HG03565 (cell line): ENCODE data around the gene FSTL1.

Experiments
- ATAC-seq: cut with Tn5 transposase; IDR thresholded peaks from one replicate; pipeline ENCODE4 v1.9.1; 2021; ENCODE audit warnings: mild to moderate bottlenecking, moderate library complexity; ENCODE audit not compliant: unreplicated experiment

The FSTL1 gene

DNA sequence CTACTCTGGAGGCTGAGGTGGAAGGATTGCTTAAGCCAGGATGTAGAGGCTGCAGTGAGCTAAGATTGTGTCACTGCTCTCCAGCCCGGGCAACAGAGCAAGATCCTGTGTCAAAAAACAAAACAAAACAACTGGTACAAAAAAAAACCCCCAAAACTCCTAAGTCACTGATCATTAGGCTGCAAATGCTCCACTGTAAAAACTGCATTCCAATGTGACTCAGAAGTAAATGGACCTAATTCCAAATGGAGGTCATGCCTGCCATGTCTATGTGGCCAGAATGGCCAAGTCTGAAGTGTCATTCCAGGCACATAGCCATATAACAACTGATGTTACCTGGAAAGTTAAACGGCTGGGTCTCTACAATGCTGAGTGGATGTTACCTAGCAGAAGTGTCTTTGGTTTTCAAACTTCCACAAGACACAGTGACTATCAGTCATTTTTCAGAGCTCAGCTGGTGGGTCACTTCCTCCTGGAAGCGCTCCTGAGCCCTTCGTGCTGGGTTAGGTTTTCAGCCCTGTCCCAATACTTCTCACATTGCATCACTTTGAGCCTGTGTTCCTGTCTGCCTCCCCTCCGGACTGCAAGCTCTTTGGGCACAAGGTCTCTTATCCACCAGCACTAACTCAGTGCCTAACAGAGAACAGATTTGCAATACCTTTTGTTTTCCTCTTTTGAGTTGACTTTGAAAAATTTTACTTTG lies 10.6 kb downstream of the FSTL1 start:
- ATAC-seq: no peak

DNA sequence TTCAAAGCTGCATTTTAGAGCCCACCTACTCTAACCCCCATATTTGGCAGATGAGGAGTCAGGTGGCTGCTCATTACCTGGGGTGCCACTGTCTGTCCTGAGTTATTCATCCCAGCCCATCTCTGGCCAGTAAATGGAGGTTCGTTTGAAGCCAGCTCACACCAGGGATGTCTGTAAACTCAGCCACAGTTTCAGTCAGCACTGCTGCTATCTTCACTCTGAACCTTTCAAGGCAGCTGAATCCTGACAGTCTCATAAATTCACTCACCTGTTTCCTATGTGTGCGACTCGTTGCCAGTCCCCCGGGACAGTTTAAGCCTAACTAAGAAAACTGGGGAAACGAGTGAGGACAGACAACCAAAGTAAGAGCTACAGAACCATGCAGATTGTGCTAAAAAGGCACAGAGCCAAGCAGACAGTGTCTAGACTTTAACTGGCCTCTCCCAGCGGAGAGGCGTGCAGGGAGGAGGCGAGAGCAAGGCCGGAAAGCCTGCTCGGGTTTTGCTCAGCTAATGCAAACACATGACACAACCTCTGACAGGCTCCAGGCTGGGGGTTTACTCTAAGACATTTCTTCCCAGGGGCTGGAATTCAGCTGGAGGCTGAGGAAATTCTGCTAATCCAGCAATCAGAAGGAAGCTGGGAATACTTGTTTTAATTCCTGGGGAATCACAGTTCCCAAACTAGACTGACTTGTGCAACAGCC lies 12.0 kb downstream of the FSTL1 start:
- ATAC-seq: no peak

DNA sequence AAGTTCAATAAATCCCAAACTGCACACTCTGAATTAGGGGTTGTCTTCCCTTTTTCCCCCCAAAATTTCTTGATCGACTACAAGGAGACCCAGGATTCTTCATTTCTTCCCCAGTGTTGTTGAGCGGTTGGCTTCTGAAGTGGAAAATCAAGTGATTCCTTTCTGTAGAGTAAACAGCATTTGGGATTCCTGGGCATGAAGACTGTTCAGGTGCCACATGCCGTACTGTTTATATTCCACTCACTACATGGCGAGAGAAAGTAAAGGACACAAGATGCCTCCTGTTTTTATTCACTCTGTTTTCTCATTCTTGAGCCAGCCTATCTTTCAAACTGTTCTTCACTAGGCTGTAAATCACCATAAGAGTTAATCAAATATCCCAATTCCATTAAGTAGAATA lies 12.6 kb downstream of the FSTL1 start:
- ATAC-seq: no peak

DNA sequence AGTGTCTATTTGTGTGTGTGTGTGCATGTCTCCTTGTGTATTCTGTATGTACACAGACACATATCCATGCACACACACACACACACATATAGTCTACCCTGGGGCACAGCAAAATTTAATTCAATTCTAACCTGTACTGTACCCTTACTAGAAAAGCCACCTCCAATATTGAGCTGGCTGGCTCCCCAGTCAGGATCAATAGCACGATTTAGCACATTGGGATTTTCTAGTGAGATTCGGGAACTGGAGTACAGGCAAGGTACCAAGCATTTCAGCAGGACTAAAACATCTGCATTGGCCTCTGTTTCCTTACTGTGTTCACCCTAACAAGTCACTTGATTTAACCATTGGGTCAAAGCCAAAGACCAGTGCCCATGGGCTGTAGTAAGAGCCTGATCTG lies 13.2 kb downstream of the FSTL1 start:
- no peak for ATAC-seq

DNA sequence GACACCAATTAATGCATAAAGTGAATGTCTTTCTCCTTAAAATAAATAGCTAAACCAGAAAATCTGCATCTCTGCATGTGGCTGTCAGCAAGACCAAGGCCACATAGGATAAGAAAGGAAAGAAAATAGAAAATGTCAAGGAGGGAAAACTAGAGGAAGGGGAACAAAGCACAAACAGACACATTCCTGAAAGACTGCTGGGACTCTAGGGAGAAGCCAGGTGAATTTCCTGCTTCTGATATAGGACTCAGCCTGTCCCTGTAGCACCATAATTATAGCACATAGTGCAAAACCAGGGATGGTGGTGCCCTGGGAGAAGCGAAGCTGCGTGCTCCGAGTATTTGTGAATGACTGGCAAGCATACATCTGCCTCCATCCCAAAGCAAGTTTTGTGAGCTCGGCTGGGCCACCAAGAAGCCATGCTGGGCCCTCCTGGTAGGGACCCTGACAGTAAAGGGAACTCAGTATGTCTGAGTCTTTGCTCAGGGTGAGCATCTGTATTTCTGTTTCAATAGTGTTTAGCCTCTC lies 14.2 kb downstream of the FSTL1 start:
- ATAC-seq: no peak

DNA sequence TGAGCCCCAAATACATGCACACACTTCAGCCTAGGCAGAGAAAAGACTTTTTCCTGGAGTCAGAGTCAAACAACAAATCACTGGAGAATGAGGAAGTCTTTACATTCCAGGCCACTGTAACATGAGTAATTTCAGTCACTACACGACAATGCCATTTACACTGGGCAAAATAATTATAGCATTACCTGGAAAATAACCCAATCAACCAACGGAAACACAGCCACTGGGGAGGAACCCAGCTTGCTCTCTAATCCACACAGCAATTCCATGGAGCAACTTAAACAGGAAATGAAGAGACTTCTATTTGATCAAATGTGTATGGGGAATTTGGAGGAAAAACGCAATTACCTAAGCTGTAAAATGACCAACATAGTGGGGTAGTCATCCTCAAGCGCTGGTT lies 15.2 kb downstream of the FSTL1 start:
- no peak for ATAC-seq

DNA sequence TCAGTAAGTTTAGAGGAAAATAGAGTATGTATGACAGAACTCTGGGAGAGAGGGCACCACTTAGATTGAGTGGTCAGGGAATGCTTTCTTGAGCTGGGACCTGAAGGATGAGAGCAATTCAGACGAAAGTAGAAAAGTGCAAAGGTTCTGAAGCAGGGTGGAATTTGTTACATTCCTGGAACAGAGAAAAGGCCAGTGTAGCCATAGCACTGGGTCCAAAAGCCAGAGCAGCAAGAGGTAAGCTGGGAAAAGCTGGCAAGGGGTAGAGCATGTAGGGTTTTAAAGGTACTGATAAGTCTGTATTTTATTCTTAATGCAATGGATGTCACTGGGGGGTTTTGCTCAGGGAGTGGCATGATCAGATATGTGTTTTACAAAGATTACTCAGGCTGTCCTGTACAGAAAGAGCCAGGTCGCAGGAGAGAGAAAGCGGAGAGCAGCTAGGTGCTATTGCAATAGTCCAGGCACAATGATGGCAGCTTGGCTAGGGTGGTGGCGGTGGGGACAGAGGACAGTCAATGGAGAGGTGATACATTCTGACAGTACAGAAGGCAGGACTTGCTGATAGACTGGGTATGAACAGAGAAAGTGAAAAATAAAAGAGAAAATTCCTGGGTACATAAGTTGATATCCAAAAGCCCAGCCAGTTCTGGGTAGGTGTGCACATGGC lies 17.0 kb downstream of the FSTL1 start:
- no peak for ATAC-seq

DNA sequence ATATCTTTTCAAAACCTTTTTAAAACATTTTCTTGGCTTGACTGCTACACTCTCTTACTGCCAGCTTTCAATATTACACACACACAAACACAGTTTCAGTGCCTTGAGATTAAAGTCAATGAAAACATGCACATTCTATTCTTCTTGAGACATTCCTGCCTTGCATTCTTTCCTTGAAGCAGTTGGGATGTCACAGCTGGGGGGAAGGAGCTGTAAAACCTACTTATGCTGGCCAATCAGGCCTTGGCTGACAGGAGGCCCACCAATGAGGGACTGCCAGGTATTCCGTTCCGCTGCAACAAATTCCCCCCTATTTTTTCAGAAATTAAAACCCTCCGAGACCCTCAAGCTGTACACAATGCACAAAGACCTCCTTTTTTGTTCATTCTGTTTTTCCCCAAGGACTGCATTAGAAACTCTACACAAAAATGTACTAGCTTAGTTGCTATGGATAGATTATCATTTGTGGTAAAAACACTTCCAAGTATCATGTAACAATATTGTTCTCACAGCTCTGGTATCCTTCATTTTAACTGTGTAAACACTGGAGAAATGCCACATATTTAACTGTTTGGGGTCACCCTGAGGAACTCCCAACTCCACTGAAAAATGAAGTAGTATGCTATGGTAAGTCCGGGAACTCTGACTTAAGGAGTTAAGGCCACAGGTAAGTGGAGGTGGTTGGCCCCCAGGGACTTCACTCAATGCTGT lies 18.5 kb downstream of the FSTL1 start:
- ATAC-seq: no peak

DNA sequence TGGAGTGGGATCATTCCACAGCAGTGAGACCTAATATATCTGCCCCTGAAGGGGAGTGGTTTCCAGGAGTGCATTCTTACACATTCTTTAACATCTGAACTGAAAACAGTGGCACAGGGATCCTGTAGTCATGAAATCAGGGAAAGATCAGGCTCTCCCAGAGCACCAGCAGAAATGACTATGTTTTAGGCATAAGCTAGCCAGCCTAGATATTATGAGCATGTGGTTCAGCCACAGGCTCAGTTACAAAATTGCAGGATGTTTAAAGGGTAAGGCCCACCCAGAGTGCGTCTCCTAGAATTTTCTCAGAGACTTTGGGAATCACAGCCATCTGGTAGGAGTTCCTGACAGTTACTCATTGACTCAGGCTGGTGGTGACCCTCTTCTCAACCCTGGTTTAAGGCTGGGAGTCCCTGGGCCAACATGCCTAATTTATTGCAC lies 20.9 kb downstream of the FSTL1 start:
- ATAC-seq: no peak

DNA sequence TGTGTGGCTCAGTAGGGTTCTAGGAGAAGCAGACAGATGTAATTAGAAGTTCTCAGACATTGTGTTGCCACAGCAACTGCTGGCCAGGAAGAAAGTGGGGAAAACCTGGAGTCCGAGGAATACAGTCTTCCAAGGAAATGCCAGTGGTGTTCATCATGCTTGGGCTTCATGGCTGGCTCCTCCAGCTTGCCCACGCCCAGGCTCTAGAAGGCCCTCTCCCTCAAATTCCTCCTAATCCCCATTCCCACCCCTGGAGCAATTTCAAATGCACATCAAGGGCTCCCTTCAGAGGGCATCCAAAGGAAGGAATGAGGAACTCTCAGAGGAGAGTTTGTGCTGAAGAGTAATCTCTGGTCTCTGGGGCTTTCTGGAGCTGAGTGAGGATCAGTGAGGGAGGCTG lies 21.9 kb downstream of the FSTL1 start:
- no peak for ATAC-seq

DNA sequence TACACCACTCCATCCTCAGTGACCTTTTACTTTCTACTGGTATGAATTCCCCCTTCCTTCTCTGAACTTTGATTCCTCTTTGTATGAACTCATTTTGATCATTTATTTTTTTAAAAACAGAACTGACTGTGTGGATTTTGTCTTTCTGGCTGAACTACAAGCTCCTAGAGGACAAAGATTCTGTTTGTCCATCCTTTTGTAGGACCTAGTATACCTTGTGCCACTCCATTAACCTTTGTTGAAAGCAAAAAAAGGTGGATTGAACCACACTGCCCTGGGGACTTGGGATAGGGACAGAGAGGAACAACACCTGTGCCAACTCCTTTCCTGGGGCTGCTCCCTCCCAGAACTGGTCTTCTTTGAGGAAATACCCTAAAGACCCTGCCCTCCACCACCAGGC lies 23.6 kb downstream of the FSTL1 start:
- ATAC-seq: no peak

DNA sequence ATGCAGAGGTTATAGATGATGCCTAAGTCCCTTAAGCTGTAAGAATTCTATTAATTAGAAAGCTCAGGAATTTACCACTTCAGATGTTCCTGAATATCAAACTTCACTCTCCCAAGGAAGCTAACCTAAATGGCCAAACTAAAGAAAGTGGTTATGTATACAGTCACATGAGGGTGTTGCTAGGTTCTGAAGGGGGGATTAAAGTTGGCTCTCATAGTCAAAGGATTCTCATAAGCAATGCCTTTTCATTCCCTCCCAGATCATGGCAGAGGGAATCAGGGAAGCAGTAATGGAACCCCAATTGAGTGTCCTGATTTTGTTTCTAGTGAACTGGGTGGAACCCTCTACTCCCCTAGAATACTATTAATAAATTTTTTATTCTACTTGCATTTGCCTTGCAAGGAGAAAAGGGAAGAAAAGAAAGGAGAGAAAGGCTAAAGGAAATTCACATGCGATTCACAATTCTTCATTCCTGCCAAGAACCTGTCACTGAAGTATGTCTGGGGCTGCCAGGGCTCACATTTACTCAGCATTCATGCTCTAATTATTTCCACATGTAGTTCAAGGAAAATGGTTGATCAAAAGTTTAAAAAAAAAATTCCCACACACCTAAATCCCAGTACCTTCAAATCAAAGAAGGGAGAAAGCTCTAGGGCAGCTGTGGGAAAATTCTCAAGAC lies 25.1 kb downstream of the FSTL1 start:
- ATAC-seq: no peak

DNA sequence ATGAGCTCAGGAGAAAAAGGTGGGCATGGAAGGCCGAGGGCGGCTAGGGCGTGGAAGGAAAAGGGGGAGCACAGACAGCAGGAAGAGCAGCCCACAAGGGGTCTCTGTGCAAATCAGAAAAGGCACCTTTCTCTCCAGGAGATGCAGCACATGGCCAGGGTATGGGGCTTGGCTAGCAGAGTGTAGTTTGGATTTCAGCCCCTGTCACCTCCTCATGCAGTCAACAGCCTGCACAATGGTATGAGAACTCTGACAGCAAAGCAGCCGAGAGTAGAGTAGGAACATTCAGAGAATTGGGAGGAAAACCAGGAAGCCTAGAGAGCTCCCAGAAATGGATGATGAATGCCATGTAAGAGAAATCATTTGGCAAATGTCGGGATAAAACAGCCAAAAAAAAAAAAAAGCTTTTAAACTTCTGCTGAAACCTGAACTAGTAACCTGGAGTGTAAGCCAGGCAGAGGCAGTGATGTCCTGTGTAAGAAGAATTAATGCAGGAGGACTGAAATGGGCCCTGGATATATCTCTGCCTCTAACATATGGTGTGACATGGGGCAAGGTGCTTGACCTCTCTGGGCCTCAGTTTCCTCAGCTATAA lies 25.7 kb downstream of the FSTL1 start:
- no peak for ATAC-seq

DNA sequence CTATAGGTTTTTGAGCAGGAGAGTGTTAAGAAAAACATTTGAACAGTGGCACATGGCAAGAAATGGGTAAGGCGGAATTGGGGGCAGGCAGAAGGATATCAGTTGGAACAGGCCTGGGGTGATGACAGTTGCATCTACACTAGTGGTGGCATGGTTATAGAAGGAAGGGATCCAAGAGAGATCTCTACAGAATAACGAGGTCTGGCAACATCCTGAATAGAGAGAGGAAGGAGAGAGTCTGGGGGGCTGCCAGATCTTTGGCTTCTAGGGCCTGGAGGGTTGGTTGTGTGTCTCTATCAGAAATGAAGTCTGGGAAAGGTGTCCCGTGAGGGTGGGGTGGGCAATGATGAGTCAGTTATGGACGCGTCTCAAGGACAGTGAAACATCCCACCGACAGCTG lies 26.3 kb downstream of the FSTL1 start:
- ATAC-seq: no peak

DNA sequence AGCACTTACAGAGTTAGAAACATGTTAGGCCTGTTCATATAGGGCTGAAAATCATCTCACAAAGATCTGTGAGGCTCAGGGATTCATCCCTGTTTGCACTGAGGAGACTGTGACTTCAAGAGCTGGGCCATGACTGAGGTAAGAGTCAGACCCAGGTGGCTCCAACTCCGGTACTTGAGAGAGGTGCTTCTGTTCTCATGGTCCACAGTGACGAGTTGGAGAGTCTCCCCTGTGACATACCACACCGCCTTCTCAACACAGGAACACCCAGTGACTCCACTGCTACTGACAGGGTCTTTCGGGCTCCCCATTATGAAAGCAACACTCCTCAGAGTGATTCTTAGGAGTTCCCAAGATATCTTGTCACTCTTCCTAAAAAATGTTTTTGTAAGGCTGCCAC lies 27.4 kb downstream of the FSTL1 start:
- no peak for ATAC-seq

DNA sequence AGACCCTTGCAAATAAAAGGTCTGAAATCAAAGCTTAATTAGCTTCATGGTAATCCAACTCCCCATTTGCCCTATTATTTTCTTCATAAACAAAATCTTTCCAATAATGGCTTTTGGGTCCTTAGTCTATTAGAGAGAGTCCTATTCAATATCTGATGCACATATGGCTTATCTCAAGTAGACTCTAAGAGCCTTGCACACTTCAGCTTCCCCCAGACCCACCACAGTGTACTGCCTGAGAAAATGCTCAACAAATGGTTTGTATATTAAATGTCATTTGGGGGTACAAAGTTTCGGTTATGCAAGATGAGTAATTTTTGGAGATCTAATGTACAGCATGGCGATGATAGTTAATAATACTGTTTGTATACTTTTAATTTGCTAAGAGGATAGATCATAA lies 28.9 kb downstream of the FSTL1 start:
- no peak for ATAC-seq

DNA sequence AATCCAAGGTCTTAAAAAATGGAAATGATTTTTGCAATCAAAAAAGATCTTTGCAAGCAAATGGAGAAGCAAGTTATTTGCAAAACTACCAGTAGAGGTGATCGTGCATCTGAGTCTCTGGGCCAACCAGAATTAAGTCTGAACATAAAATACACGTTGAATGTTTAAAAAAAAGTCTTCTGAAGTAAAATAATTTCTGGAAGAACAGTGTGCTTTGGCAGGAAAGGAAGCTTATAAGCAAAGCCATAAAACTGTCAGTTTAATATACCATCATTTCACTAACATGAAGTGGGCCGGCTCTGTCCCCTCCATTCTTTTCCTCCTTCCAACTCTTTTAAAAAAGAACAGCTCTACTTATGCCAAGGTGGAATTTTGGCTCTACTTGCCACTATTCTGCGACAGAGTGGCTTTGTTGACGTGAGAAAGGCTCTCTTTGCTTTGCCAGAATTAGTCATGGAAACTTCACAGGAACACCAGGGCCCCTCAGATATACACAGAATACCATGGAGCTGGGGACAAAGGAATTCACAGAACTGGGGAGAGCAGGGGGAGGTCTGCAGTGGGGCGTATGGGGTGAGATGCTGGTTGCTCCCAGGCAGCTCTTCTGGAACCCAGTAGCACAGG lies 29.8 kb downstream of the FSTL1 start:
- ATAC-seq: no peak

DNA sequence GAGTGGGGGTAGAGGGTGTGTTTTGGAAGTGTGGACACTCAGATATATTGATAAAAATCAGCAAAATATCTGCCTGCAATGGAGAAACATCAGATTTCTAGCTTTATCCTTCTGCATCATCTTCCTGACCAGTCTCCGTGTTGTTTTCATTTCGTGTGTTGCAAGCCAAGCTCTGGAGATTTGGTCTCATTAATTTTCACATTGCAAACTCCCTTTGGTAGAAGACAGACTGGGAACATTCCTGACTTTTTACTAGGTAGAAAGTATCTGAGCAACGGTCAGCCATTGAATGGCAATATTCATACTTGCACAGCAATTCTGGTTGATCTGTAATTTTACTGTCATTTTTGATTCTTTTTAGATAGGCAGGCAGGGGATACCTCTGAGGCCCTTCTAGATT lies 30.4 kb downstream of the FSTL1 start:
- no peak for ATAC-seq

DNA sequence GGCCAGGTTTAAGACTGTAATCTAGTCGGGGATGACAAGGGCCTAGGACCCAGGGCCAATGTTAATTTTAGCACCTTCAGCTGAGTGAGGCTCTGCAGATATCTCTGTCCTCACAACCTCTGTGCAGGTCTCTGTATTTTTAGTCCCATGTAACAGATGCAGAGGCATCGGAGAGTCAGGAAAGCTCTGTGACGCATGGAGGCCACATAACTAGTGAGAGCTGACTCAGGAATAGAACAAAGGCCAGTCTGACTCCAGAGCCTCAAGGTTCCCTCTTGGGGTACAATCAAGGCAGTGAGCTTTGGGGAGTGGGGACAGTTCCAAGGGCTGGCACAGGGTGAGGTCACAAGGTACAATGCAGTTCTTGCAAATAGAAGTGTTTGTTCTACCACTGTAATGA lies 31.0 kb downstream of the FSTL1 start:
- no peak for ATAC-seq
